HEK293 (cell line): ENCODE data around the gene FRMPD2.

Source experiments
- CTCF ChIA-PET: fragments of 350-600 bp; formaldehyde crosslinking; extraction: SDS; loops from one replicate; lab custom pipeline; 2021; ENCODE audit warnings: antibody characterized with exemption; lab: Yijun Ruan, JAX
- POLR2A ChIA-PET: fragments of 300-600 bp; formaldehyde crosslinking; extraction: SDS; loops from one replicate; lab custom pipeline; 2020; ENCODE audit warnings: antibody characterized with exemption, inconsistent platforms; lab: Yijun Ruan, JAX
- H3K27ac ChIP-seq: fragments of 200-500 bp; sonication (Bioruptor generic); 2 replicates; pipeline ENCODE4 v1.5.1; 2014; ENCODE audit warnings: low read depth, low read length, control low read depth, inconsistent platforms; ENCODE audit errors: extremely low read depth
- H3K36me3 ChIP-seq, 2 experiments: fragments of 200-500 bp in 1 of 2; sonication (Bioruptor generic) in 1 of 2; 1 replicate in 1 of 2; 2 replicates in 1 of 2; pipeline ENCODE4 v1.5.1; 2014 to 2017; ENCODE audit warnings: inconsistent platforms in 2 of 2, low read length in 2 of 2; ENCODE audit not compliant: control insufficient read depth in 2 of 2, insufficient read depth in 1 of 2
- H3K4me1 ChIP-seq: fragments of 200-500 bp; sonication (Bioruptor generic); 2 replicates; pipeline ENCODE4 v1.5.1; 2014; ENCODE audit warnings: mild to moderate bottlenecking, low read length, inconsistent platforms; ENCODE audit not compliant: control insufficient read depth, insufficient read depth
- H3K4me3 ChIP-seq: 2 replicates; pipeline ENCODE4 v1.5.1; 2011; ENCODE audit warnings: low read depth, mild to moderate bottlenecking, control low read depth, low read length, moderate library complexity
- H3K9me3 ChIP-seq: fragments of 200-500 bp; sonication (Bioruptor generic); 2 replicates; pipeline ENCODE4 v1.5.1; 2014; ENCODE audit warnings: low read depth, low read length, inconsistent platforms; ENCODE audit not compliant: control insufficient read depth, insufficient read depth
- GLIS1 ChIP-seq: fragments of 450-650 bp; formaldehyde crosslinking; IDR thresholded peaks from 2 replicates; pipeline ENCODE4 v1.5.1; 2016; ENCODE audit warnings: missing biosample characterization, missing genetic modification characterization
- GLIS2 ChIP-seq: fragments of 450-650 bp; formaldehyde crosslinking; IDR thresholded peaks from 2 replicates; pipeline ENCODE4 v1.5.1; 2016; ENCODE audit warnings: missing biosample characterization, missing genetic modification characterization
- TCF7L2 ChIP-seq: IDR thresholded peaks from 2 replicates; pipeline ENCODE4 v1.6.1; 2011; ENCODE audit warnings: low read depth, mild to moderate bottlenecking, inconsistent platforms, low read length, moderate library complexity, borderline replicate concordance
- WT1 ChIP-seq: fragments of 450-650 bp; formaldehyde crosslinking; IDR thresholded peaks from 2 replicates; pipeline ENCODE4 v1.5.1; 2016; ENCODE audit warnings: missing biosample characterization, missing genetic modification characterization
- ZBTB8A ChIP-seq: fragments of 450-650 bp; formaldehyde crosslinking; IDR thresholded peaks from 2 replicates; pipeline ENCODE4 v1.5.1; 2016; ENCODE audit warnings: missing biosample characterization, missing genetic modification characterization
- ZIC2 ChIP-seq: fragments of 450-650 bp; formaldehyde crosslinking; IDR thresholded peaks from 2 replicates; pipeline ENCODE4 v1.5.1; 2016; ENCODE audit warnings: missing biosample characterization, missing genetic modification characterization
- ZNF114 ChIP-seq: fragments of 450-650 bp; formaldehyde crosslinking; IDR thresholded peaks from 2 replicates; pipeline ENCODE4 v1.5.0; 2017; ENCODE audit warnings: missing biosample characterization, missing genetic modification characterization
- ZNF16 ChIP-seq: fragments of 450-650 bp; formaldehyde crosslinking; IDR thresholded peaks from 2 replicates; pipeline ENCODE4 v1.5.1; 2016; ENCODE audit warnings: low read depth, missing biosample characterization, missing genetic modification characterization
- ZNF169 ChIP-seq: fragments of 450-650 bp; formaldehyde crosslinking; IDR thresholded peaks from 2 replicates; pipeline ENCODE4 v1.5.1; 2016; ENCODE audit warnings: missing biosample characterization, missing genetic modification characterization
- ZNF174 ChIP-seq: fragments of 450-650 bp; formaldehyde crosslinking; IDR thresholded peaks from 2 replicates; pipeline ENCODE4 v1.5.0; 2017; ENCODE audit warnings: missing biosample characterization, mild to moderate bottlenecking, missing genetic modification characterization
- ZNF404 ChIP-seq: fragments of 450-650 bp; formaldehyde crosslinking; IDR thresholded peaks from 2 replicates; pipeline ENCODE4 v1.5.1; 2017; ENCODE audit warnings: missing biosample characterization, missing genetic modification characterization
- ZNF521 ChIP-seq: fragments of 450-650 bp; formaldehyde crosslinking; IDR thresholded peaks from 2 replicates; pipeline ENCODE4 v1.5.1; 2017; ENCODE audit warnings: missing biosample characterization, mild to moderate bottlenecking, missing genetic modification characterization
- ZNF558 ChIP-seq: fragments of 450-650 bp; formaldehyde crosslinking; IDR thresholded peaks from 2 replicates; pipeline ENCODE4 v1.5.1; 2016; ENCODE audit warnings: missing biosample characterization, missing genetic modification characterization
- ZNF792 ChIP-seq: fragments of 450-650 bp; formaldehyde crosslinking; IDR thresholded peaks from 2 replicates; pipeline ENCODE4 v1.5.1; 2016; ENCODE audit warnings: missing biosample characterization, missing genetic modification characterization
- ZSCAN16 ChIP-seq: fragments of 450-650 bp; formaldehyde crosslinking; IDR thresholded peaks from 2 replicates; pipeline ENCODE4 v1.5.1; 2016; ENCODE audit warnings: missing biosample characterization, missing genetic modification characterization
- TF ChIP-seq, protein P1 (sequence below): fragments of 450-650 bp; formaldehyde crosslinking; IDR thresholded peaks from 2 replicates; pipeline ENCODE4 v1.5.1; 2016; ENCODE audit warnings: missing biosample characterization, missing genetic modification characterization
- TF ChIP-seq, protein P2 (sequence below): fragments of 450-650 bp; IDR thresholded peaks from 2 replicates; pipeline ENCODE4 v1.5.1; 2018; ENCODE audit warnings: missing biosample characterization, mild to moderate bottlenecking, missing genetic modification characterization
- TF ChIP-seq, protein P3 (sequence below): fragments of 450-650 bp; formaldehyde crosslinking; IDR thresholded peaks from 2 replicates; pipeline ENCODE4 v1.5.1; 2017; ENCODE audit warnings: missing biosample characterization, missing genetic modification characterization
- TF ChIP-seq, protein P4 (sequence below): fragments of 450-650 bp; formaldehyde crosslinking; IDR thresholded peaks from 2 replicates; pipeline ENCODE4 v1.5.1; 2017; ENCODE audit warnings: missing biosample characterization, missing genetic modification characterization
- TF ChIP-seq, protein P5 (sequence below): fragments of 450-650 bp; formaldehyde crosslinking; IDR thresholded peaks from 2 replicates; pipeline ENCODE4 v1.5.1; 2016; ENCODE audit warnings: missing biosample characterization, missing genetic modification characterization
- TF ChIP-seq, protein P6 (sequence below): fragments of 450-650 bp; formaldehyde crosslinking; IDR thresholded peaks from 2 replicates; pipeline ENCODE4 v1.5.1; 2016; ENCODE audit warnings: missing biosample characterization, missing genetic modification characterization

FRMPD2 gene

DNA sequence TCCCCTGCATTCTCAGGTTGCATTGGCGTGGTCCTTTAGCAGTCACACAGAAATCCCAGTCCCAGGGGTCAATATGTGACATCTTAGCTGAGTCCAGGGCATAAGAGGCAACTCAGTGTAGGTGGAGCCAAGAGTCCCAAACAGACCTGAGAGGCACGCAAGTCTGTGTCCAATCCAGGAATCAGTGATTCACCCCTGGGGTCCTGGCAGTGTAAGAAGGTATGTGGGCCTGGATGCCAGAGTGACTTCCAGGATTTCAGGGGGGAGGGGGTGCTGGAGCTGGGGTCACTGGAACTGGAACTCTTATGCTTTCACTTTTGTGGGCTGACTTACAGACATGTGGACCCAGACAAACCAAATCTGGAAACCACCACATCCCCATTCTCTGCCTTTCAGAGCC is 26.8 kb downstream of the FRMPD2 start (continued):
- TF ChIP-seq, protein P1, sequence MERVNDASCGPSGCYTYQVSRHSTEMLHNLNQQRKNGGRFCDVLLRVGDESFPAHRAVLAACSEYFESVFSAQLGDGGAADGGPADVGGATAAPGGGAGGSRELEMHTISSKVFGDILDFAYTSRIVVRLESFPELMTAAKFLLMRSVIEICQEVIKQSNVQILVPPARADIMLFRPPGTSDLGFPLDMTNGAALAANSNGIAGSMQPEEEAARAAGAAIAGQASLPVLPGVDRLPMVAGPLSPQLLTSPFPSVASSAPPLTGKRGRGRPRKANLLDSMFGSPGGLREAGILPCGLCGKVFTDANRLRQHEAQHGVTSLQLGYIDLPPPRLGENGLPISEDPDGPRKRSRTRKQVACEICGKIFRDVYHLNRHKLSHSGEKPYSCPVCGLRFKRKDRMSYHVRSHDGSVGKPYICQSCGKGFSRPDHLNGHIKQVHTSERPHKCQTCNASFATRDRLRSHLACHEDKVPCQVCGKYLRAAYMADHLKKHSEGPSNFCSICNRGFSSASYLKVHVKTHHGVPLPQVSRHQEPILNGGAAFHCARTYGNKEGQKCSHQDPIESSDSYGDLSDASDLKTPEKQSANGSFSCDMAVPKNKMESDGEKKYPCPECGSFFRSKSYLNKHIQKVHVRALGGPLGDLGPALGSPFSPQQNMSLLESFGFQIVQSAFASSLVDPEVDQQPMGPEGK (tag by site-specific recombination) = no peak

DNA sequence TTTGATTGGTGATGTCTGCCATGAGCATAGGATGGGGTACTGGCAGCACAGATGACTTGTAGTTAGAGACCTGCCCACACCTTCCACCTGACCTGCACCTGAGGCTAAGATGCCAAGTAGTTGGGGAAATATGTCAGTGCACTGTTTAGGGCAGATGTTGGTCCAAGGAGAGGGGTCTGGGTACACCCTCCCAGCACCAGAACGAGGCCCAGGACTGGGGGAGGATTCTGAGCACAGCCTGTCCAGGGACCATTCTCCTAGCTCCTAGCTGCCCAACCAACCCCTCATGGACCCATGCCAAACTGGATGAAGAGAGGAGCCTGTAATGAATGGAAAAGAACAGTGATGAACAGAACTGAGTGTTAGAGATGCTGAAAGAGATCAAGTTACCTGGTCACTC is 28.0 kb downstream of the FRMPD2 start:
- no peak overlapping the region for H3K27ac ChIP-seq
- no peaks in the 10 kb centered on the region for H3K4me1 ChIP-seq
- no peaks in the 10 kb centered on the region for H3K9me3 ChIP-seq
- TF ChIP-seq ZNF792 (tag by site-specific recombination) (no peak), ZIC2 (tag by site-specific recombination) (no peak), ZNF404 (tag by site-specific recombination) (no peak), ZNF114 (tag by site-specific recombination) (no peak), ZNF169 (no peak), ZNF174 (no peak), ZNF521 (tag by site-specific recombination) (no peak), ZSCAN16 (tag by site-specific recombination) (no peak), ZBTB8A (tag by site-specific recombination) (no peak), WT1 (tag by site-specific recombination) (no peak), ZNF16 (tag by site-specific recombination) (no peak), GLIS1 (tag by site-specific recombination) (no peak), ZNF558 (tag by site-specific recombination) (no peak), GLIS2 (tag by site-specific recombination) (no peak), TCF7L2 (no peak)
- TF ChIP-seq, protein P2, sequence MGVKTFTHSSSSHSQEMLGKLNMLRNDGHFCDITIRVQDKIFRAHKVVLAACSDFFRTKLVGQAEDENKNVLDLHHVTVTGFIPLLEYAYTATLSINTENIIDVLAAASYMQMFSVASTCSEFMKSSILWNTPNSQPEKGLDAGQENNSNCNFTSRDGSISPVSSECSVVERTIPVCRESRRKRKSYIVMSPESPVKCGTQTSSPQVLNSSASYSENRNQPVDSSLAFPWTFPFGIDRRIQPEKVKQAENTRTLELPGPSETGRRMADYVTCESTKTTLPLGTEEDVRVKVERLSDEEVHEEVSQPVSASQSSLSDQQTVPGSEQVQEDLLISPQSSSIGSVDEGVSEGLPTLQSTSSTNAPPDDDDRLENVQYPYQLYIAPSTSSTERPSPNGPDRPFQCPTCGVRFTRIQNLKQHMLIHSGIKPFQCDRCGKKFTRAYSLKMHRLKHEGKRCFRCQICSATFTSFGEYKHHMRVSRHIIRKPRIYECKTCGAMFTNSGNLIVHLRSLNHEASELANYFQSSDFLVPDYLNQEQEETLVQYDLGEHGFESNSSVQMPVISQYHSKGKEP (tag by site-specific recombination) = no peak
- TF ChIP-seq, protein P3, sequence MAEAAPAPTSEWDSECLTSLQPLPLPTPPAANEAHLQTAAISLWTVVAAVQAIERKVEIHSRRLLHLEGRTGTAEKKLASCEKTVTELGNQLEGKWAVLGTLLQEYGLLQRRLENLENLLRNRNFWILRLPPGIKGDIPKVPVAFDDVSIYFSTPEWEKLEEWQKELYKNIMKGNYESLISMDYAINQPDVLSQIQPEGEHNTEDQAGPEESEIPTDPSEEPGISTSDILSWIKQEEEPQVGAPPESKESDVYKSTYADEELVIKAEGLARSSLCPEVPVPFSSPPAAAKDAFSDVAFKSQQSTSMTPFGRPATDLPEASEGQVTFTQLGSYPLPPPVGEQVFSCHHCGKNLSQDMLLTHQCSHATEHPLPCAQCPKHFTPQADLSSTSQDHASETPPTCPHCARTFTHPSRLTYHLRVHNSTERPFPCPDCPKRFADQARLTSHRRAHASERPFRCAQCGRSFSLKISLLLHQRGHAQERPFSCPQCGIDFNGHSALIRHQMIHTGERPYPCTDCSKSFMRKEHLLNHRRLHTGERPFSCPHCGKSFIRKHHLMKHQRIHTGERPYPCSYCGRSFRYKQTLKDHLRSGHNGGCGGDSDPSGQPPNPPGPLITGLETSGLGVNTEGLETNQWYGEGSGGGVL (tag by site-specific recombination) = no peak
- TF ChIP-seq, protein P4, sequence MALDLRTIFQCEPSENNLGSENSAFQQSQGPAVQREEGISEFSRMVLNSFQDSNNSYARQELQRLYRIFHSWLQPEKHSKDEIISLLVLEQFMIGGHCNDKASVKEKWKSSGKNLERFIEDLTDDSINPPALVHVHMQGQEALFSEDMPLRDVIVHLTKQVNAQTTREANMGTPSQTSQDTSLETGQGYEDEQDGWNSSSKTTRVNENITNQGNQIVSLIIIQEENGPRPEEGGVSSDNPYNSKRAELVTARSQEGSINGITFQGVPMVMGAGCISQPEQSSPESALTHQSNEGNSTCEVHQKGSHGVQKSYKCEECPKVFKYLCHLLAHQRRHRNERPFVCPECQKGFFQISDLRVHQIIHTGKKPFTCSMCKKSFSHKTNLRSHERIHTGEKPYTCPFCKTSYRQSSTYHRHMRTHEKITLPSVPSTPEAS (tag by site-specific recombination) = no peak
- TF ChIP-seq, protein P5, sequence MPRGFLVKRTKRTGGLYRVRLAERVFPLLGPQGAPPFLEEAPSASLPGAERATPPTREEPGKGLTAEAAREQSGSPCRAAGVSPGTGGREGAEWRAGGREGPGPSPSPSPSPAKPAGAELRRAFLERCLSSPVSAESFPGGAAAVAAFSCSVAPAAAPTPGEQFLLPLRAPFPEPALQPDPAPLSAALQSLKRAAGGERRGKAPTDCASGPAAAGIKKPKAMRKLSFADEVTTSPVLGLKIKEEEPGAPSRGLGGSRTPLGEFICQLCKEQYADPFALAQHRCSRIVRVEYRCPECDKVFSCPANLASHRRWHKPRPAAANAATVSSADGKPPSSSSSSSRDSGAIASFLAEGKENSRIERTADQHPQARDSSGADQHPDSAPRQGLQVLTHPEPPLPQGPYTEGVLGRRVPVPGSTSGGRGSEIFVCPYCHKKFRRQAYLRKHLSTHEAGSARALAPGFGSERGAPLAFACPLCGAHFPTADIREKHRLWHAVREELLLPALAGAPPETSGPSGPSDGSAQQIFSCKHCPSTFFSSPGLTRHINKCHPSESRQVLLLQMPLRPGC (tag by site-specific recombination) = no peak
- TF ChIP-seq, protein P6, sequence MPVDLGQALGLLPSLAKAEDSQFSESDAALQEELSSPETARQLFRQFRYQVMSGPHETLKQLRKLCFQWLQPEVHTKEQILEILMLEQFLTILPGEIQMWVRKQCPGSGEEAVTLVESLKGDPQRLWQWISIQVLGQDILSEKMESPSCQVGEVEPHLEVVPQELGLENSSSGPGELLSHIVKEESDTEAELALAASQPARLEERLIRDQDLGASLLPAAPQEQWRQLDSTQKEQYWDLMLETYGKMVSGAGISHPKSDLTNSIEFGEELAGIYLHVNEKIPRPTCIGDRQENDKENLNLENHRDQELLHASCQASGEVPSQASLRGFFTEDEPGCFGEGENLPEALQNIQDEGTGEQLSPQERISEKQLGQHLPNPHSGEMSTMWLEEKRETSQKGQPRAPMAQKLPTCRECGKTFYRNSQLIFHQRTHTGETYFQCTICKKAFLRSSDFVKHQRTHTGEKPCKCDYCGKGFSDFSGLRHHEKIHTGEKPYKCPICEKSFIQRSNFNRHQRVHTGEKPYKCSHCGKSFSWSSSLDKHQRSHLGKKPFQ = no peak
- TF ChIP-seq, all 188 proteins: peak for 0
- Histone ChIP-seq H3K4me3 (no peak overlapping the region), H3K36me3 (no peaks in the 10 kb centered on the region)
- ChIA-PET CTCF (interaction anchor here (0.7 kb wide), 1 partner anchor 32 kb away, joined by 3 read pairs; no protein-coding TSS in a partner anchor), POLR2A (no interaction called here)
